Stimulated activated CD4-positive, alpha-beta T cell treated with anti-CD3 and anti-CD28 coated beads, Interleukin-12 subunit alpha, Interleukin-12 subunit beta, amount 100 ng/mL, for 4 hours (primary cell): ENCODE data around the gene ZFYVE1.
A peak's percentile ranks its signal among the peaks of the same experiment; 100 is the strongest.

ENCODE experiments used
- DNase-seq: peaks from one replicate; pipeline ENCODE4 v3.0.0-alpha.2; 2020

Gene ZFYVE1

GRCh38 chr14:72952171-72952570, 74.7 kb downstream of the ZFYVE1 start:
- DNase-seq: no peak

- DNase-seq: peak; percentile 66
Measured at GRCh38 chr14:72948481-72949138, 78.3 kb downstream of the ZFYVE1 start.

- no peak for DNase-seq
Measured at GRCh38 chr14:72947366-72948160, 79.3 kb downstream of the ZFYVE1 start.

- no peak for DNase-seq
Measured at GRCh38 chr14:72946491-72946890, 80.4 kb downstream of the ZFYVE1 start.

GRCh38 chr14:72945356-72946027, 81.4 kb downstream of the ZFYVE1 start:
- DNase-seq: no peak

- DNase-seq: no peak
Measured at GRCh38 chr14:72943876-72944430, 83.0 kb downstream of the ZFYVE1 start.

- no peak for DNase-seq
Measured at GRCh38 chr14:72942934-72943333, 84.0 kb downstream of the ZFYVE1 start.

GRCh38 chr14:72941286-72941985, 85.5 kb downstream of the ZFYVE1 start:
- no peak for DNase-seq

- DNase-seq: no peak
Measured at GRCh38 chr14:72939630-72940029, 87.3 kb downstream of the ZFYVE1 start.

- DNase-seq: no peak
Measured at GRCh38 chr14:72932893-72933292, 94.0 kb downstream of the ZFYVE1 start.

- no peak for DNase-seq
Measured at GRCh38 chr14:72929316-72930080, 97.4 kb downstream of the ZFYVE1 start.

- DNase-seq: no peak
Measured at GRCh38 chr14:72928872-72929271, 98.0 kb downstream of the ZFYVE1 start.

- DNase-seq: no peak
Measured at GRCh38 chr14:72926292-72927028, 100.4 kb downstream of the ZFYVE1 start, which contains the start of gene DCAF4. DCAF4 (plus strand) TSS chr14:72926464; CDS start chr14:72937979, 11,515 bp downstream.

- peak; percentile 90 for DNase-seq
Measured at GRCh38 chr14:72925815-72926291, 101.1 kb downstream of the ZFYVE1 start.

- DNase-seq: no peak
Measured at GRCh38 chr14:72925171-72925759, 101.6 kb downstream of the ZFYVE1 start.

GRCh38 chr14:72924337-72924736, 102.6 kb downstream of the ZFYVE1 start:
- no peak for DNase-seq

- no peak for DNase-seq
Measured at GRCh38 chr14:72921396-72921795, 105.5 kb downstream of the ZFYVE1 start.

- no peak for DNase-seq
Measured at GRCh38 chr14:72920008-72920407, 106.9 kb downstream of the ZFYVE1 start.
